ENCODE measurements around the gene TSPAN9. TPM values are rescaled to one million over a fixed set of nuclear protein-coding genes. Genes with fewer than 3 reads are reported as not detected.
A peak's percentile ranks its signal among the peaks of the same experiment; 100 is the strongest.

Gene TSPAN9
- total RNA-seq, 1 donor from 2014 or later = 40.9 TPM

- Mint-ChIP-seq H3K9me3 (ENCODE audit: unreplicated experiment) (no peaks in the 10 kb centered on the region), H3K36me3 (ENCODE audit: low read depth, unreplicated experiment) (peaks cover 3% of the 10 kb centered on the region), H3K27me3 (ENCODE audit: low read depth, unreplicated experiment) (no peaks in the 10 kb centered on the region), H3K27ac (ENCODE audit: unreplicated experiment) (no peak overlapping the region), H3K4me3 (ENCODE audit: unreplicated experiment) (no peak overlapping the region), H3K4me1 (ENCODE audit: low read depth, unreplicated experiment) (no peaks in the 10 kb centered on the region)
- H3K79me2 ChIP-seq (ENCODE audit: insufficient read depth, low read length) = no peaks in the 10 kb centered on the region
- no peaks in the 10 kb centered on the region for H3K36me3 ChIP-seq (ENCODE audit: insufficient read depth, low read length)
- no peak overlapping the region for H3K4me3 ChIP-seq (ENCODE audit: insufficient read depth, low read depth, low read length)
- no peak overlapping the region for H2AFZ ChIP-seq (ENCODE audit: low read depth, low read length)
- peaks cover 2% of the 10 kb centered on the region for H3K4me1 ChIP-seq (ENCODE audit: insufficient read depth, low read length)
- no peak for FAIRE-seq
- H3K27ac ChIP-seq (ENCODE audit: low read depth, low read length) = no peak overlapping the region
- no peaks in the 10 kb centered on the region for H3K9me3 ChIP-seq (ENCODE audit: insufficient read depth, low read depth, low read length)
- peaks cover 14% of the 10 kb centered on the region for H4K20me1 ChIP-seq (ENCODE audit: insufficient read depth, low read length)
- no peak for DNase-seq (ENCODE audit: low read depth)
- TF ChIP-seq EZH2 (IDR thresholded peaks at IDR 0.05; ENCODE audit: insufficient read depth, low read length) = no peak
- TF ChIP-seq CTCF (IDR thresholded peaks at IDR 0.05; ENCODE audit: insufficient read depth, low read depth, low read length) = no peak
- no peak overlapping the region for H3K4me2 ChIP-seq (ENCODE audit: low read length)
- H3K27me3 ChIP-seq (ENCODE audit: insufficient read depth, low read length) = no peaks in the 10 kb centered on the region
- no peak overlapping the region for H3K9ac ChIP-seq (ENCODE audit: low read length)
Observed at GRCh38 chr12:3040663-3041544, 36.3 kb upstream of the TSPAN9 start.

GRCh38 chr12:3041558-3042164 is 35.5 kb upstream of the TSPAN9 start:
- Histone ChIP-seq H3K4me3 (ENCODE audit: insufficient read depth, low read depth, low read length) (no peak overlapping the region), H3K9ac (ENCODE audit: low read length) (no peak overlapping the region), H2AFZ (ENCODE audit: low read depth, low read length) (no peak overlapping the region), H3K27ac (ENCODE audit: low read depth, low read length) (no peak overlapping the region), H3K36me3 (ENCODE audit: insufficient read depth, low read length) (no peaks in the 10 kb centered on the region), H3K9me3 (ENCODE audit: insufficient read depth, low read depth, low read length) (no peaks in the 10 kb centered on the region), H3K27me3 (ENCODE audit: insufficient read depth, low read length) (no peaks in the 10 kb centered on the region), H3K79me2 (ENCODE audit: insufficient read depth, low read length) (no peaks in the 10 kb centered on the region), H3K4me2 (ENCODE audit: low read length) (no peak overlapping the region), H4K20me1 (ENCODE audit: insufficient read depth, low read length) (peaks cover 14% of the 10 kb centered on the region), H3K4me1 (ENCODE audit: insufficient read depth, low read length) (no peaks in the 10 kb centered on the region)
- DNase-seq (ENCODE audit: low read depth) (peak; percentile 32), FAIRE-seq (peak; percentile 26)
- H3K27me3 Mint-ChIP-seq (ENCODE audit: low read depth, unreplicated experiment) = peaks cover 4% of the 10 kb centered on the region
- peaks cover 3% of the 10 kb centered on the region for H3K36me3 Mint-ChIP-seq (ENCODE audit: low read depth, unreplicated experiment)
- no peaks in the 10 kb centered on the region for H3K9me3 Mint-ChIP-seq (ENCODE audit: unreplicated experiment)
- no peaks in the 10 kb centered on the region for H3K4me1 Mint-ChIP-seq (ENCODE audit: low read depth, unreplicated experiment)
- H3K4me3 Mint-ChIP-seq (ENCODE audit: unreplicated experiment) = no peak overlapping the region
- TF ChIP-seq CTCF (IDR thresholded peaks at IDR 0.05; ENCODE audit: insufficient read depth, low read depth, low read length) (peak; percentile 60), EZH2 (IDR thresholded peaks at IDR 0.05; ENCODE audit: insufficient read depth, low read length) (no peak)
- H3K27ac Mint-ChIP-seq (ENCODE audit: unreplicated experiment) = no peak overlapping the region
